ENCODE measurements around the gene CDH4. TPM values are rescaled to one million over a fixed set of nuclear protein-coding genes. Genes with fewer than 3 reads are reported as not detected.

Gene CDH4
- total RNA-seq, 1 donor from 2014 or later, result 0.23 TPM

DNA sequence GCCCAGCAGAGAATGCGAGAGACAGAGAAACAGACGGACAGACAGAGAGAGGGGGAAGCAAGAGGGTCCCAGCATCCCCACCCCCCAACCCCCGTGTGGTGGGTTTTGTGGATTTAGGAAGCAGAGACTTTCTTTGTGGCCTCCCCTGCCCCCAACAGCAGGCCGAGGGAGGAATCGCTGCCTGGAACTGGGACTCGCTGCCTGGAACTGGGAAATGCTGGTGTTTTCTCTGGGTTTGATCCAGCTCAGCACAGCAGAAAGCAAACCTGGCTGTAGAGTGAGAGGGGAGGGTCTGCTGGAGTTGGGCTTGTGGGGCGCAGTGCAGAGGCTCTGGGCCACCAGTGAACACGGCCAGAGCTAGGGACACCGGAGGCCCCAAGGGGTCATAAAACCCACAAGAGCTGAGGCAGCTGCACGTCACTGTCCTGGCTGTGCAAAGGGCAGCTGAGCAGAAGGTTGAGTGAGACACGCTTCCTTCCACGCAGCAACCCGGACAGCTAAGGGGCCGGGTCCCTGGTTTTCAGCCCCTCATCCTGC lies 631.9 kb downstream of the CDH4 start:
- H3K36me3 Mint-ChIP-seq (ENCODE audit: low read depth, unreplicated experiment), result no peaks in the 10 kb centered on the region
- no peaks in the 10 kb centered on the region for H3K9me3 Mint-ChIP-seq (ENCODE audit: unreplicated experiment)
- H3K4me3 Mint-ChIP-seq (ENCODE audit: unreplicated experiment), result no peak overlapping the region
- DNase-seq (ENCODE audit: low spot score), result no peak
- H3K4me1 Mint-ChIP-seq (ENCODE audit: unreplicated experiment), result peaks cover 2% of the 10 kb centered on the region
- H3K27ac Mint-ChIP-seq (ENCODE audit: unreplicated experiment), result no peak overlapping the region
- peaks cover 3% of the 10 kb centered on the region for H3K27me3 Mint-ChIP-seq (ENCODE audit: unreplicated experiment)
- TF ChIP-seq, protein P1, sequence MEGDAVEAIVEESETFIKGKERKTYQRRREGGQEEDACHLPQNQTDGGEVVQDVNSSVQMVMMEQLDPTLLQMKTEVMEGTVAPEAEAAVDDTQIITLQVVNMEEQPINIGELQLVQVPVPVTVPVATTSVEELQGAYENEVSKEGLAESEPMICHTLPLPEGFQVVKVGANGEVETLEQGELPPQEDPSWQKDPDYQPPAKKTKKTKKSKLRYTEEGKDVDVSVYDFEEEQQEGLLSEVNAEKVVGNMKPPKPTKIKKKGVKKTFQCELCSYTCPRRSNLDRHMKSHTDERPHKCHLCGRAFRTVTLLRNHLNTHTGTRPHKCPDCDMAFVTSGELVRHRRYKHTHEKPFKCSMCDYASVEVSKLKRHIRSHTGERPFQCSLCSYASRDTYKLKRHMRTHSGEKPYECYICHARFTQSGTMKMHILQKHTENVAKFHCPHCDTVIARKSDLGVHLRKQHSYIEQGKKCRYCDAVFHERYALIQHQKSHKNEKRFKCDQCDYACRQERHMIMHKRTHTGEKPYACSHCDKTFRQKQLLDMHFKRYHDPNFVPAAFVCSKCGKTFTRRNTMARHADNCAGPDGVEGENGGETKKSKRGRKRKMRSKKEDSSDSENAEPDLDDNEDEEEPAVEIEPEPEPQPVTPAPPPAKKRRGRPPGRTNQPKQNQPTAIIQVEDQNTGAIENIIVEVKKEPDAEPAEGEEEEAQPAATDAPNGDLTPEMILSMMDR (IDR thresholded peaks at IDR 0.05; ENCODE audit: unreplicated experiment), result no peak

GRCh38 chr20:61884571-61885389 lies 632.7 kb downstream of the CDH4 start:
- Mint-ChIP-seq H3K4me1 (ENCODE audit: unreplicated experiment) (peaks cover 2% of the 10 kb centered on the region), H3K36me3 (ENCODE audit: low read depth, unreplicated experiment) (no peaks in the 10 kb centered on the region), H3K27ac (ENCODE audit: unreplicated experiment) (no peak overlapping the region), H3K4me3 (ENCODE audit: unreplicated experiment) (no peak overlapping the region), H3K9me3 (ENCODE audit: unreplicated experiment) (peaks cover 4% of the 10 kb centered on the region), H3K27me3 (ENCODE audit: unreplicated experiment) (peaks cover 9% of the 10 kb centered on the region)
- TF ChIP-seq, protein P1 (IDR thresholded peaks at IDR 0.05; ENCODE audit: unreplicated experiment), result no peak
- no peak for DNase-seq (ENCODE audit: low spot score)

DNA sequence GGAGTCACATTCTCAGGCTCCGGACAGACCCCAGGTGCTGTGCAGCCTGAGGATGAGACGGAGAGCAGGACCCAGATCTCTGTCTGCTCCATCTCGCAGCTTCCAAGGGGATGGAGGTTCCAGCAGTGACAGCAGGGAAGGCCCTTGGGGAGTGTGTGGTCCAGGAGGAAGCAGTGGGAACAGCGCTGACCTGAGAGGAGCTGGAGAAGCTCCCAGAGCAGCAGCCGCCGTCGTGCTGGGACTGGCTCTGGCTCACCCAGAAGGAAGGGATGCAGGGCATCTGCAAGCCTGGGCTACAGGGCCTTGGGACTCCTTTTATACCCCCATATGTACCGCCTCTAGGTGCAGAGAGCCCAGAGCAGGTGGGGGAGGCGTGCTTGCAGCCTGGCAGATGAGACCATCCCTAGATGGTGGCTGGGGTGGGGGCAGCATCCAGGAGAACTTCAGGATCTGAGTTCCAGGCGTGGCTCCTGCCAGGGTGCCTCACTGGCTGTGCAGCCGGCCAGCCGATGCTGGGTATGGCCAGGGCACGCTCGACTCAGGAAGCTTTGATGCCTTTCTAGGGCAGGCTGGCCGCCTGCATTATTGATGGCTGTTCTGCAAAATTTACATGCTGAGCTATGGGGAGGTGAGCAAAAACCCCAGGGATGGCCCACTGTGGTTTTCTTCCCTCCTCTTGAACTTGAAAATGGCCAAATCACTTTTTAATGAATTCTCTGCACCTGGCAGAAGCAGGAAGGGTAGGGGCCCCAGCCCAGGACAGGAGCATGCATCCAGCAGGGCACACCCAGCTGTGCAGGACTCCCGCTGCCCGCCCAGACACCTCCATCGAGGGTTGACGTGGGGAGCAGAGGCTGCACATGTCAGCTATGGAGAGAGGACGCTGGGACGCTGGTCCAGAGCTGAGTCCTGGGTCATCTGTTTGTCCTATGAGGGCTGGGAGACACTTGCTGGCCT lies 634.0 kb downstream of the CDH4 start:
- Mint-ChIP-seq H3K4me1 (ENCODE audit: unreplicated experiment) (peaks cover 2% of the 10 kb centered on the region), H3K9me3 (ENCODE audit: unreplicated experiment) (peaks cover 7% of the 10 kb centered on the region), H3K36me3 (ENCODE audit: low read depth, unreplicated experiment) (no peaks in the 10 kb centered on the region), H3K4me3 (ENCODE audit: unreplicated experiment) (no peak overlapping the region), H3K27ac (ENCODE audit: unreplicated experiment) (no peak overlapping the region), H3K27me3 (ENCODE audit: unreplicated experiment) (peaks cover 13% of the 10 kb centered on the region)
- DNase-seq (ENCODE audit: low spot score), result no peak
- TF ChIP-seq, protein P1 (IDR thresholded peaks at IDR 0.05; ENCODE audit: unreplicated experiment), result no peak

DNA sequence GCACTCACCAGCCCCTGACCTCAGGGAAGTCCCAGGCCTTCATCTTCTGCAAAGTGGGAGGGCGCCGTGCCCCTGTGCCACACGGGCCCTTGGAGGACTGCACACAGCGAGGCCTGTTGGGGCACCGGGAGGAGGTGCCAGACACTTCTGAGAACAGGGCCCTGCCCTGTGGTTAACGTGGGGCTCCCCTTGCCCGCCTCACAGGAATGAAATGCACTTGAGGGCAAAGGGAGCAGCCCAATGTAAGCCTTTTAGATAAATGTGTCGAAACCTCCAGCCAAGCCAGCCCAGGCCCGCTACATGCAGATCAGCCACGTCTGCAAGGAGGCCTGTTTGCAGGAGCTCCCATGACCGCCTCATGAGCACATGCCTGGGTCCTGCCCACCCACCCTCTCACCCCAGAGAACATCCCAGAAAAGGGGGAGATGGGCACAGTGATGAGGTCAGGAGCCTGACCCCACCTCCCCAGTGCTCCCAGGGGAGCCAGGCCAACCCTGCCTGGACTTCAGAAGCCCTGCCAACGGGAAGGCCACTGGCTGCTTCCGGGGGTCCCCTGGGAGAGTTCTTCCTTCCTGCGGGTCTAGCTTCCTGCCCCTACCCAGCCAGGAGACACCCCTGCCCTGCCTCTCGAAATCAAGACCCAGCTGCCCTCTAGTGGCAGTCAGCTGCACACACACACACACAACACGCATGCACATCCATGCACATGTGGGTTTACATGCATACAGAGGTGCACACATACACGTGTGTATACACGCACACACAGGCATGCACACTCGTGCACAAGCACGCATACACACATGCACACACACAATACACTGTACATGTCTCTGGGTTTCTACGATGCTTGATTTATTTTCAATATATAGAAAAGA lies 634.9 kb downstream of the CDH4 start:
- TF ChIP-seq, protein P1 (IDR thresholded peaks at IDR 0.05; ENCODE audit: unreplicated experiment), result peak; percentile 85
- H3K4me3 Mint-ChIP-seq (ENCODE audit: unreplicated experiment), result no peak overlapping the region
- H3K4me1 Mint-ChIP-seq (ENCODE audit: unreplicated experiment), result peaks cover 2% of the 10 kb centered on the region
- peaks cover 7% of the 10 kb centered on the region for H3K9me3 Mint-ChIP-seq (ENCODE audit: unreplicated experiment)
- peaks cover 13% of the 10 kb centered on the region for H3K27me3 Mint-ChIP-seq (ENCODE audit: unreplicated experiment)
- H3K27ac Mint-ChIP-seq (ENCODE audit: unreplicated experiment), result no peak overlapping the region
- peak; percentile 49 for DNase-seq (ENCODE audit: low spot score)
- H3K36me3 Mint-ChIP-seq (ENCODE audit: low read depth, unreplicated experiment), result no peaks in the 10 kb centered on the region

Data from endothelial cell (in vitro differentiated cells).